Eye (tissue), 1 donor: Measurements from ENCODE around the gene ST6GALNAC3.

Source experiments
- DNase-seq: peaks from one replicate; pipeline ENCODE4 v3.0.0-alpha.2; 2015

The ST6GALNAC3 gene

GRCh38 chr1:76256289-76257223, 182.0 kb downstream of the ST6GALNAC3 start:
- no peak for DNase-seq

GRCh38 chr1:76257823-76258222, 183.3 kb downstream of the ST6GALNAC3 start:
- DNase-seq = no peak

GRCh38 chr1:76259270-76259669, 184.7 kb downstream of the ST6GALNAC3 start:
- no peak for DNase-seq

- DNase-seq = no peak
These were observed 185.7 kb downstream of the ST6GALNAC3 start for GRCh38 chr1:76260279-76260678.

GRCh38 chr1:76262601-76263000, 188.1 kb downstream of the ST6GALNAC3 start:
- no peak for DNase-seq

GRCh38 chr1:76264642-76265041, 190.1 kb downstream of the ST6GALNAC3 start:
- no peak for DNase-seq

GRCh38 chr1:76266762-76267161, 192.2 kb downstream of the ST6GALNAC3 start:
- no peak for DNase-seq

- DNase-seq = no peak
These were observed 193.1 kb downstream of the ST6GALNAC3 start for GRCh38 chr1:76267631-76268030.

GRCh38 chr1:76268341-76268740, 193.8 kb downstream of the ST6GALNAC3 start:
- DNase-seq = peak; percentile 86

GRCh38 chr1:76269155-76269554, 194.6 kb downstream of the ST6GALNAC3 start:
- peak; percentile 71 for DNase-seq

- no peak for DNase-seq
These were observed 199.8 kb downstream of the ST6GALNAC3 start for GRCh38 chr1:76274302-76274701.

GRCh38 chr1:76274718-76275117, 200.2 kb downstream of the ST6GALNAC3 start:
- no peak for DNase-seq

- peak; percentile 49 for DNase-seq
These were observed 204.2 kb downstream of the ST6GALNAC3 start for GRCh38 chr1:76278711-76279100.

- peak; percentile 54 for DNase-seq
These were observed 204.7 kb downstream of the ST6GALNAC3 start for GRCh38 chr1:76279101-76279748.

- DNase-seq = no peak
These were observed 206.8 kb downstream of the ST6GALNAC3 start for GRCh38 chr1:76281306-76281705.

GRCh38 chr1:76284842-76285241, 210.3 kb downstream of the ST6GALNAC3 start:
- DNase-seq = no peak

- no peak for DNase-seq
These were observed 211.1 kb downstream of the ST6GALNAC3 start for GRCh38 chr1:76285578-76286135.

GRCh38 chr1:76287917-76288316, 213.4 kb downstream of the ST6GALNAC3 start:
- DNase-seq = no peak

GRCh38 chr1:76288758-76289483, 214.4 kb downstream of the ST6GALNAC3 start:
- DNase-seq = no peak

- DNase-seq = no peak
These were observed 215.1 kb downstream of the ST6GALNAC3 start for GRCh38 chr1:76289692-76290091.

- DNase-seq = no peak
These were observed 215.7 kb downstream of the ST6GALNAC3 start for GRCh38 chr1:76290271-76290670.

- peak; percentile 47 for DNase-seq
These were observed 216.6 kb downstream of the ST6GALNAC3 start for GRCh38 chr1:76291191-76291590.

GRCh38 chr1:76291737-76292136, 217.2 kb downstream of the ST6GALNAC3 start:
- no peak for DNase-seq
